A673 (cell line): ENCODE data around the gene AAGAB. TPM values are rescaled to one million over a fixed set of nuclear protein-coding genes. Genes with fewer than 3 reads are reported as not detected.

Source experiments
- BruUV-seq: library from RNA; stranded (reverse); fragments of 400-500 nt; replicated peaks from 2 replicates; lab custom pipeline; 2021; lab: Mats Ljungman, UMichigan
- CTCF ChIA-PET: fragments of 300-600 bp; sonication (Branson Sonifier 250); formaldehyde crosslinking; loops from one replicate; lab custom pipeline; 2022; ENCODE audit warnings: antibody characterized with exemption; lab: Charles Lee
- POLR2A ChIA-PET: fragments of 300-600 bp; sonication (Branson Sonifier 250); formaldehyde crosslinking; loops from one replicate; lab custom pipeline; 2022; ENCODE audit warnings: antibody characterized with exemption; ENCODE audit not compliant: low non-redundant PET; lab: Charles Lee
- DNase-seq: peaks from one replicate; pipeline ENCODE4 v3.0.0-alpha.2; 2015; ENCODE audit warnings: low spot score
- H3K27ac ChIP-seq: fragments of 200-600 bp; sonication (generic); 2 replicates; pipeline ENCODE4 v1.5.1; 2016; ENCODE audit warnings: mixed run types, low read depth, mild to moderate bottlenecking, mixed read lengths, antibody characterized with exemption, low read length; ENCODE audit not compliant: poor library complexity, severe bottlenecking
- H3K27me3 ChIP-seq: fragments of 200-600 bp; sonication (generic); replicated peaks from 2 replicates; pipeline ENCODE4 v1.6.1; 2017; ENCODE audit warnings: mixed run types, low read depth, mild to moderate bottlenecking, mixed read lengths, antibody characterized with exemption, low read length; ENCODE audit not compliant: insufficient read depth, poor library complexity
- H3K36me3 ChIP-seq: fragments of 200-600 bp; sonication (generic); 2 replicates; pipeline ENCODE4 v1.6.1; 2016; ENCODE audit warnings: mixed run types, mild to moderate bottlenecking, mixed read lengths, antibody characterized with exemption, low read length; ENCODE audit not compliant: insufficient read depth, poor library complexity, severe bottlenecking
- H3K4me1 ChIP-seq: fragments of 200-600 bp; sonication (generic); 2 replicates; pipeline ENCODE4 v1.6.1; 2017; ENCODE audit warnings: mixed run types, mild to moderate bottlenecking, mixed read lengths, antibody characterized with exemption, low read length; ENCODE audit not compliant: insufficient read depth, poor library complexity, severe bottlenecking
- H3K4me3 ChIP-seq: fragments of 200-600 bp; sonication (generic); 2 replicates; pipeline ENCODE4 v1.5.1; 2016; ENCODE audit warnings: low read depth, mixed run types, mild to moderate bottlenecking, mixed read lengths, low read length; ENCODE audit not compliant: poor library complexity, severe bottlenecking
- H3K9me3 ChIP-seq: fragments of 200-600 bp; sonication (generic); 2 replicates; pipeline ENCODE4 v1.6.1; 2016; ENCODE audit warnings: mixed run types, low read depth, mild to moderate bottlenecking, mixed read lengths, antibody characterized with exemption, low read length; ENCODE audit not compliant: poor library complexity, severe bottlenecking
- CTCF ChIP-seq: fragments of 300-800, 200-600 bp; sonication (generic); conservative IDR thresholded peaks from 2 replicates; pipeline ENCODE4 v1.5.1; 2017; ENCODE audit warnings: low read depth, mild to moderate bottlenecking, antibody characterized with exemption, low read length, moderate library complexity, mixed read lengths
- EZH2 ChIP-seq: fragments of 200-600 bp; sonication (generic); IDR thresholded peaks from 2 replicates; pipeline ENCODE4 v1.6.1; 2017; ENCODE audit warnings: borderline replicate concordance, low read depth, mild to moderate bottlenecking, mixed read lengths, antibody characterized with exemption, low read length; ENCODE audit not compliant: poor library complexity, severe bottlenecking
- intact Hi-C: fragments of 100-400 bp; cut with micrococcal nuclease; formaldehyde crosslinking; loops from one replicate; pipeline ENCODE4 v1.10.0; 2022; ENCODE audit not compliant: unreplicated experiment
- total RNA-seq: library from RNA; stranded (reverse); gene quantifications from 2 replicates; pipeline ENCODE4 v1.2.3, GENCODE V29; 2021

AAGAB gene
- total RNA-seq, 1 experiment from 2014 or later = 54.8 TPM

DNA sequence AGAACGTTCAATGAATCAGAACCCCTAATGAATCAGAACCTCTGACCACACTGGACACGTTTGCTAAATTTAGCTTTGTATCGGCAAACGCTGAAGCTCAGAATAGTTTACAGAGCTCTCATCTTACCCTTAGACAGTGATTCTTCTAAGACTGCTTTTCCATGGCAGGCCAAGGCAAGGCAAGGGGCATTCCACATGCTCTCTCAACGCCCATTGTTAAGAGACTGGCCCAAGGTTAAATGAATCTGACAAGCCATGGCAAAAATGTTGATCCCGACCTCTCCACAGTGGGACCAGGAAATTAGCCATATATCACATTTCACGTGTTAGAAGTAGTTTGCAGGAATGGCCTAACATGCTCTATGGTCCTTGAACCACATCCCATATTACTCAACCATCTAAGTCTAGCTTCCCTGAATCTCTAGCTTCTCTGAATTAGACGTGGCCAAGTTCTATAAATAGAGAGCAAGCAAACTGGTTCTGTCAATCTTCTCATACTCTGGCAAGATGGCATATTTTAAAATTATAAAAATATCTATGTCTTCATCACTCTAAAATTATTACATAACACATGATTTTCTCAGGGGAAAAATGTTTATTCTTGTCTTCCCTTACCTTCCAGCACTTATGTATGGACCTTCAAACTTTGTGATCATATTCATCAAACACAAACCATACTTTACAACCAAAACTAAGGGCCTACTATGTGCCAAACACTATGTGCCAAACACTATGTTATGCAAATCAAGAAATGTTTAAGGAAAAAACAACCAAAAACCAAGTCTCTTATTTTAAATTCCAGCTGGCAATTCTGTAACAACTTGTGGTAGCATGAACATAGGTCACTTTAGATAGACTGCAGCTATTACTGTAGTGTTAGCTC lies 54.3 kb downstream of the AAGAB start:
- H3K36me3 ChIP-seq = no peaks in the 10 kb centered on the region
- no peaks in the 10 kb centered on the region for H3K27me3 ChIP-seq
- intact Hi-C loops = no loop called here
- CTCF ChIA-PET = no interaction called here
- POLR2A ChIA-PET = no interaction called here
- DNase-seq = no peak
- TF ChIP-seq CTCF = no peak
- TF ChIP-seq EZH2 = no peak
- H3K4me3 ChIP-seq = no peak overlapping the region
- H3K4me1 ChIP-seq = no peaks in the 10 kb centered on the region
- H3K9me3 ChIP-seq = no peaks in the 10 kb centered on the region
- H3K27ac ChIP-seq = no peak overlapping the region
- no TSS peak for BruUV-seq

GRCh38 chr15:67199391-67199790 lies 55.1 kb downstream of the AAGAB start:
- Histone ChIP-seq H3K36me3 (no peaks in the 10 kb centered on the region), H3K27me3 (no peaks in the 10 kb centered on the region), H3K4me3 (no peak overlapping the region), H3K27ac (no peak overlapping the region), H3K4me1 (no peaks in the 10 kb centered on the region), H3K9me3 (no peaks in the 10 kb centered on the region)
- POLR2A ChIA-PET = no interaction called here
- CTCF ChIA-PET = no interaction called here
- TF ChIP-seq CTCF = no peak
- no peak for TF ChIP-seq EZH2
- no TSS peak for BruUV-seq
- intact Hi-C loops = no loop called here
- DNase-seq = no peak

- no peak overlapping the region for H3K4me3 ChIP-seq
- no TSS peak for BruUV-seq
- POLR2A ChIA-PET = no interaction called here
- no peaks in the 10 kb centered on the region for H3K9me3 ChIP-seq
- peaks cover 5% of the 10 kb centered on the region for H3K36me3 ChIP-seq
- intact Hi-C loops = no loop called here
- CTCF ChIA-PET = no interaction called here
- H3K27me3 ChIP-seq = no peaks in the 10 kb centered on the region
- DNase-seq = no peak
- no peaks in the 10 kb centered on the region for H3K4me1 ChIP-seq
- no peak for TF ChIP-seq CTCF
- TF ChIP-seq EZH2 = no peak
- no peak overlapping the region for H3K27ac ChIP-seq
Measured at GRCh38 chr15:67198157-67198754, 56.2 kb downstream of the AAGAB start.
